Stomach (tissue), 9 donors: ENCODE measurements around the gene TRPM3. TPM values are rescaled to one million over a fixed set of nuclear protein-coding genes. Genes with fewer than 3 reads are reported as not detected.

ENCODE experiments used
- DNase-seq, 2 donors: peaks; one replicate each; pipeline versions ENCODE4 v3.0.0 to v3.0.0-alpha.2; 2013 to 2019
- H3K27ac ChIP-seq, 5 donors: fragments of 200-600 bp in 4 of 5; sonication (generic) in 4 of 5; one replicate each; pipeline ENCODE4 v1.5.1; 2013 to 2019; ENCODE audit warnings: mild to moderate bottlenecking in 1 of 5, moderate library complexity in 1 of 5
- H3K27me3 ChIP-seq, 3 donors: fragments of 200-600 bp; sonication (generic); one replicate each; pipeline ENCODE4 v1.5.1; 2017 to 2019; ENCODE audit warnings: mixed run types in 1 of 3
- H3K36me3 ChIP-seq, 4 donors: fragments of 200-600 bp; sonication (generic); 1 replicate in 3 of 4; 2 replicates in 1 of 4; pipeline ENCODE4 v1.5.1; 2016 to 2019
- H3K4me1 ChIP-seq, 4 donors: fragments of 200-600 bp; sonication (generic); one replicate each; pipeline ENCODE4 v1.5.1; 2016 to 2019
- H3K4me3 ChIP-seq, 4 donors: fragments of 200-600 bp; sonication (generic) in 3 of 4; one replicate each; pipeline ENCODE4 v1.5.1; 2016 to 2019; ENCODE audit warnings: mild to moderate bottlenecking in 1 of 4
- H3K9me3 ChIP-seq, 4 donors: fragments of 200-600 bp; sonication (generic); one replicate each; pipeline ENCODE4 v1.5.1; 2016 to 2019
- CTCF ChIP-seq, 7 experiments: fragments of 450-650 bp in 4 of 7; fragments of 200-600 bp in 3 of 7; sonication (generic) in 3 of 7; IDR thresholded peaks; one replicate each; pipeline ENCODE4 v1.5.1; 2016 to 2019; ENCODE audit warnings: antibody characterized with exemption in 7 of 7, control low read depth in 2 of 7, mild to moderate bottlenecking in 1 of 7
- EP300 ChIP-seq: sonication (generic); formaldehyde crosslinking; IDR thresholded peaks from one replicate; pipeline ENCODE4 v1.6.1; 2017; ENCODE audit warnings: antibody characterized with exemption
- POLR2A ChIP-seq, 4 donors: fragments of 450-650 bp; IDR thresholded peaks; one replicate each; pipeline ENCODE4 v1.6.1; 2016; ENCODE audit warnings: antibody characterized with exemption in 4 of 4, control low read depth in 2 of 4, mild to moderate bottlenecking in 1 of 4, moderate library complexity in 1 of 4
- POLR2AphosphoS5 ChIP-seq, 3 donors: sonication (generic); formaldehyde crosslinking; IDR thresholded peaks; one replicate each; pipeline ENCODE4 v1.6.1; 2016; ENCODE audit warnings: antibody characterized with exemption in 3 of 3
- WGBS, 5 donors: extraction: QIAGEN DNeasy Blood & Tissue Kit in 3 of 5; methylation state at CpG; one replicate each; pipeline versions ENCODE4 v1.1.5 to v1.1.7; 2013 to 2018; 5-methylcytosine and 5-hydroxymethylcytosine counted together
- intact Hi-C: fragments of 100-400 bp; cut with DNase I; formaldehyde crosslinking; loops from one replicate; pipeline ENCODE4 v1.15.1; 2023; ENCODE audit warnings: low total_unique reads
- polyA plus RNA-seq, 3 donors: library from polyadenylated mRNA; stranded (reverse); fragments of 200-250 nt; gene quantifications; one replicate each; pipeline ENCODE4 v1.2.3, GENCODE V29; 2013
- total RNA-seq, 5 donors: library from RNA; depleted of rRNA; stranded (reverse); fragments of >200 nt; gene quantifications; one replicate each; pipeline versions ENCODE4 v1.1.0 to v1.2.3, GENCODE V29; 2014 to 2016
- donor health status: healthy with polysubstance abuse.
- donor health status: Bipolar disorder and iron deficiency.
- donor health status: healthy.

TRPM3 gene
- total and polyA plus RNA-seq, 8 donors = 0.03 to 6.2 (median 1.5) TPM

- intact Hi-C loops = no loop called here
- Histone ChIP-seq H3K27ac (no peak overlapping the region), H3K4me1 (no peaks in the 10 kb centered on the region), H3K27me3 (no peaks in the 10 kb centered on the region), H3K4me3 (no peak overlapping the region), H3K9me3 (no peaks in the 10 kb centered on the region), H3K36me3 (no peaks in the 10 kb centered on the region)
- TF ChIP-seq POLR2AphosphoS5 (IDR thresholded peaks at IDR 0.05) = no peak
- no peak for TF ChIP-seq CTCF (IDR thresholded peaks at IDR 0.05)
- DNase-seq = no peak
- 91 to 97% (median 94%) methylated on average over 3 of the region's 3 CpGs for whole genome bisulfite sequencing, 5 donors
These were observed 294.9 kb downstream of the TRPM3 start for GRCh38 chr9:70826562-70826961.

- Histone ChIP-seq H3K4me1 (no peaks in the 10 kb centered on the region), H3K27ac (no peak overlapping the region), H3K36me3 (no peaks in the 10 kb centered on the region), H3K27me3 (no peaks in the 10 kb centered on the region), H3K9me3 (no peaks in the 10 kb centered on the region), H3K4me3 (no peak overlapping the region)
- DNase-seq = no peak
- intact Hi-C loops = no loop called here
- 79 to 84% (median 81%) methylated on average over 7 of the region's 7 CpGs for WGBS, 5 donors
- TF ChIP-seq POLR2A (IDR thresholded peaks at IDR 0.05) = no peak
- TF ChIP-seq EP300 = no peak
- no peak for TF ChIP-seq POLR2AphosphoS5 (IDR thresholded peaks at IDR 0.05)
- TF ChIP-seq CTCF (IDR thresholded peaks at IDR 0.05) = no peak
These were observed 298.1 kb downstream of the TRPM3 start for GRCh38 chr9:70823284-70823683.

GRCh38 chr9:70817311-70817710 is 304.1 kb downstream of the TRPM3 start:
- Histone ChIP-seq H3K27me3 (no peaks in the 10 kb centered on the region), H3K4me3 (no peak overlapping the region), H3K4me1 (no peaks in the 10 kb centered on the region), H3K27ac (no peak overlapping the region), H3K36me3 (no peaks in the 10 kb centered on the region), H3K9me3 (no peaks in the 10 kb centered on the region)
- DNase-seq = no peak
- intact Hi-C loops = no loop called here
- 87 to 93% (median 90%) methylated on average over 3 of the region's 3 CpGs for WGBS, 5 donors
- TF ChIP-seq CTCF (IDR thresholded peaks at IDR 0.05) (no peak), EP300 (no peak), POLR2A (IDR thresholded peaks at IDR 0.05) (no peak)

GRCh38 chr9:70816891-70817290 is 304.5 kb downstream of the TRPM3 start:
- no peak overlapping the region for H3K4me3 ChIP-seq
- H3K36me3 ChIP-seq = no peaks in the 10 kb centered on the region
- TF ChIP-seq CTCF (IDR thresholded peaks at IDR 0.05) (no peak), EP300 (no peak), POLR2A (IDR thresholded peaks at IDR 0.05) (no peak), POLR2AphosphoS5 (IDR thresholded peaks at IDR 0.05) (no peak)
- DNase-seq = no peak
- intact Hi-C loops = no loop called here
- no peaks in the 10 kb centered on the region for H3K4me1 ChIP-seq
- H3K27ac ChIP-seq = no peak overlapping the region
- 22 to 52% (median 46%) methylated on average over 2 of the region's 2 CpGs for WGBS, 5 donors
- H3K9me3 ChIP-seq = no peaks in the 10 kb centered on the region
- no peaks in the 10 kb centered on the region for H3K27me3 ChIP-seq

- Histone ChIP-seq H3K4me1 (no peaks in the 10 kb centered on the region), H3K27ac (no peak overlapping the region), H3K4me3 (no peak overlapping the region), H3K9me3 (no peaks in the 10 kb centered on the region), H3K27me3 (no peaks in the 10 kb centered on the region), H3K36me3 (no peaks in the 10 kb centered on the region)
- no peak for DNase-seq
- intact Hi-C loops = no loop called here
- WGBS, 5 donors = 84 to 92% (median 88%) methylated on average over 1 of the region's 1 CpG
- TF ChIP-seq POLR2A (IDR thresholded peaks at IDR 0.05) (no peak), CTCF (IDR thresholded peaks at IDR 0.05) (no peak), POLR2AphosphoS5 (IDR thresholded peaks at IDR 0.05) (no peak), EP300 (no peak)
These were observed 305.1 kb downstream of the TRPM3 start for GRCh38 chr9:70816316-70816715.
